ENCODE results near the gene HHIPL2.

DNA sequence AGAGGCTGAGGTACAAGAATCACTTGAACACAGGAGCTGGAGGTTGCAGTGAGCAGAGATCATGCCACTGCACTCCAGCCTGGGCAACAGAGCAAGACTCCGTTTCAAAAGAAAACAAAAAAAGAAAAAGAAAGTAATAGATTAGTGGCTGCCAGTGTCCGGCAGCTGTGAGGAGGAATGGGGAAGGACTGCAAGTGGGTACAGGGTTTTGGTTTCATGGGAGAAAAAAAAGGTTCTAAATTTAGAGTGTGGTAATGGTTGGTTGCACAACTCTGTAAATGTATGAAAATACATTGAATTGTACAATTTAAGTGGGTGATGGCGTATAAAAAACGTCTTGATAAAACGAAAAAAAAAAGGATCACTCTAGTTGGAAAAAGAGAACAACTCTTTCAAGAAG is 35.2 kb upstream of the HHIPL2 start:
- TF ChIP-seq GATA3 (IDR thresholded peaks at IDR 0.05; ENCODE audit: low read depth, low read length) (no peak), GATA2 (IDR thresholded peaks at IDR 0.05; ENCODE audit: low read depth, low read length) (no peak)
